ENCODE data around the gene KIF1C.

The KIF1C gene

DNA sequence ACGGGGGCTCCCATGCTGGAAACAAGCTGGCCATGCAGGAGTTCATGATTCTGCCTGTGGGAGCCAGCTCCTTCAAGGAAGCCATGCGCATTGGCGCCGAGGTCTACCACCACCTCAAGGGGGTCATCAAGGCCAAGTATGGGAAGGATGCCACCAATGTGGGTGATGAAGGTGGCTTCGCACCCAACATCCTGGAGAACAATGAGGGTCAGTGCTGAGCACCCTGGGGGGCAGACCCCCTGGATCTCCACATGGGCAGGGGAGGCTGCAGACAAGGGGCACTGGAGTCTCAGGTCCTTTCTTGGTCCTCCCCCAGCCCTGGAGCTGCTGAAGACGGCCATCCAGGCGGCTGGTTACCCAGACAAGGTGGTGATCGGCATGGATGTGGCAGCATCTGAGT lies 42.7 kb upstream of the KIF1C start:
- no peak overlapping the region for H3K9ac ChIP-seq
- no peaks in the 10 kb centered on the region for H3K27me3 ChIP-seq (ENCODE audit: control insufficient read depth, insufficient read depth, low read length)
- H3K4me1 ChIP-seq, result peaks cover 12% of the 10 kb centered on the region
- no peak overlapping the region for H2AFZ ChIP-seq
- H3K4me3 ChIP-seq (ENCODE audit: low read depth, low read length), result no peak overlapping the region
- TF ChIP-seq, protein P1, sequence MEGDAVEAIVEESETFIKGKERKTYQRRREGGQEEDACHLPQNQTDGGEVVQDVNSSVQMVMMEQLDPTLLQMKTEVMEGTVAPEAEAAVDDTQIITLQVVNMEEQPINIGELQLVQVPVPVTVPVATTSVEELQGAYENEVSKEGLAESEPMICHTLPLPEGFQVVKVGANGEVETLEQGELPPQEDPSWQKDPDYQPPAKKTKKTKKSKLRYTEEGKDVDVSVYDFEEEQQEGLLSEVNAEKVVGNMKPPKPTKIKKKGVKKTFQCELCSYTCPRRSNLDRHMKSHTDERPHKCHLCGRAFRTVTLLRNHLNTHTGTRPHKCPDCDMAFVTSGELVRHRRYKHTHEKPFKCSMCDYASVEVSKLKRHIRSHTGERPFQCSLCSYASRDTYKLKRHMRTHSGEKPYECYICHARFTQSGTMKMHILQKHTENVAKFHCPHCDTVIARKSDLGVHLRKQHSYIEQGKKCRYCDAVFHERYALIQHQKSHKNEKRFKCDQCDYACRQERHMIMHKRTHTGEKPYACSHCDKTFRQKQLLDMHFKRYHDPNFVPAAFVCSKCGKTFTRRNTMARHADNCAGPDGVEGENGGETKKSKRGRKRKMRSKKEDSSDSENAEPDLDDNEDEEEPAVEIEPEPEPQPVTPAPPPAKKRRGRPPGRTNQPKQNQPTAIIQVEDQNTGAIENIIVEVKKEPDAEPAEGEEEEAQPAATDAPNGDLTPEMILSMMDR (IDR thresholded peaks at IDR 0.05), result no peak
- H3K79me2 ChIP-seq, result no peaks in the 10 kb centered on the region
- no peak overlapping the region for H3K27ac ChIP-seq
- H3K36me3 ChIP-seq (ENCODE audit: control insufficient read depth, insufficient read depth, low read length), result no peaks in the 10 kb centered on the region
- no peak overlapping the region for H3K4me2 ChIP-seq (ENCODE audit: low read length)
- H3K9me3 ChIP-seq (ENCODE audit: control insufficient read depth, low read length), result no peaks in the 10 kb centered on the region

DNA sequence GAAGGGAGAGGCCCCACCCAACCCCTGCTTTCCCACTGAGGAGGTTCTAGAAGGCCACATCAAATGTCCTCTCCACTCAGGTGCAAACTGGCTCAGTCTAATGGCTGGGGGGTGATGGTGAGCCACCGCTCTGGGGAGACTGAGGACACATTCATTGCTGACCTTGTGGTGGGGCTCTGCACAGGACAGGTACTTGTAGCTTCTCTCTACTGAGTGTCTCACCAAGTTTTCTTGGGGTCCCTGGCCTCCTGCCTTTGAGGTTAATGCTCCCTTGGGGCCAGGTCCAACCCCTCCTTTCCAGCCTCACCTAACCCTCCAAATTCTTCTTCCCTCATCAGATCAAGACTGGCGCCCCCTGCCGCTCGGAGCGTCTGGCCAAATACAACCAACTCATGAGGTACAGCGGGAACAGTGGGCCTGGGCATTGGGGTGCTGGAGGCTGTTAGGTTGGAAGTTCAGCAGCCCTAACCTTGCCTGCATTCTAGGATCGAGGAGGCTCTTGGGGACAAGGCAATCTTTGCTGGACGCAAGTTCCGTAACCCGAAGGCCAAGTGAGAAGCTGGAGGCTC lies 41.2 kb upstream of the KIF1C start:
- H3K27ac ChIP-seq, result no peak overlapping the region
- TF ChIP-seq, protein P1 (IDR thresholded peaks at IDR 0.05), result no peak
- no peak overlapping the region for H2AFZ ChIP-seq
- H3K79me2 ChIP-seq, result peaks cover 5% of the 10 kb centered on the region
- no peaks in the 10 kb centered on the region for H3K27me3 ChIP-seq (ENCODE audit: control insufficient read depth, insufficient read depth, low read length)
- H3K4me1 ChIP-seq, result peaks cover 6% of the 10 kb centered on the region
- no peak overlapping the region for H3K4me2 ChIP-seq (ENCODE audit: low read length)
- no peak overlapping the region for H3K9ac ChIP-seq
- no peaks in the 10 kb centered on the region for H3K9me3 ChIP-seq (ENCODE audit: control insufficient read depth, low read length)
- H3K36me3 ChIP-seq (ENCODE audit: control insufficient read depth, insufficient read depth, low read length), result no peaks in the 10 kb centered on the region
- H3K4me3 ChIP-seq (ENCODE audit: low read depth, low read length), result no peak overlapping the region

DNA sequence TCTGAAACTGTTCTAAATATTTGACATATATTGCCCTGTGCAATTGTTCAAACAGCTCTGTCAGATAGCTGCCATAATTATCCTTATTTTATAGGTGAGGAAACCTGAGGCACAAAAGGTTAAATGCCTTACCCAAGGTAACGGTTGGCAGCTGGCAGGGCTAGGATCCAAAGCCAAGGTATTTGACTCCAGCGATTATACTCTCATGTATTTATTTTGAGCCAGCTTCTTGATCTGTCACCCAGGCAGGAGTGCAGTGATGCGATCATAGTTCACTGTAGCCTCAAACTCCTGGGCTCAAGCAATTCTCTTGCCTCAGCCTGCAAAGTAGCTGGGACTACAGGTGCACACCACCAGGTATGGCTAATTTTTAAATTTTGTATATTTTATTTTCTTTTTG lies 39.6 kb upstream of the KIF1C start:
- Histone ChIP-seq H3K79me2 (peaks cover 5% of the 10 kb centered on the region), H3K36me3 (ENCODE audit: control insufficient read depth, insufficient read depth, low read length) (no peaks in the 10 kb centered on the region), H3K27me3 (ENCODE audit: control insufficient read depth, insufficient read depth, low read length) (no peaks in the 10 kb centered on the region), H3K4me1 (peaks cover 6% of the 10 kb centered on the region), H3K9me3 (ENCODE audit: control insufficient read depth, low read length) (no peaks in the 10 kb centered on the region), H2AFZ (no peak overlapping the region), H3K4me2 (ENCODE audit: low read length) (no peak overlapping the region), H3K9ac (no peak overlapping the region), H3K4me3 (ENCODE audit: low read depth, low read length) (no peak overlapping the region), H3K27ac (no peak overlapping the region)
- TF ChIP-seq, protein P1 (IDR thresholded peaks at IDR 0.05), result no peak

DNA sequence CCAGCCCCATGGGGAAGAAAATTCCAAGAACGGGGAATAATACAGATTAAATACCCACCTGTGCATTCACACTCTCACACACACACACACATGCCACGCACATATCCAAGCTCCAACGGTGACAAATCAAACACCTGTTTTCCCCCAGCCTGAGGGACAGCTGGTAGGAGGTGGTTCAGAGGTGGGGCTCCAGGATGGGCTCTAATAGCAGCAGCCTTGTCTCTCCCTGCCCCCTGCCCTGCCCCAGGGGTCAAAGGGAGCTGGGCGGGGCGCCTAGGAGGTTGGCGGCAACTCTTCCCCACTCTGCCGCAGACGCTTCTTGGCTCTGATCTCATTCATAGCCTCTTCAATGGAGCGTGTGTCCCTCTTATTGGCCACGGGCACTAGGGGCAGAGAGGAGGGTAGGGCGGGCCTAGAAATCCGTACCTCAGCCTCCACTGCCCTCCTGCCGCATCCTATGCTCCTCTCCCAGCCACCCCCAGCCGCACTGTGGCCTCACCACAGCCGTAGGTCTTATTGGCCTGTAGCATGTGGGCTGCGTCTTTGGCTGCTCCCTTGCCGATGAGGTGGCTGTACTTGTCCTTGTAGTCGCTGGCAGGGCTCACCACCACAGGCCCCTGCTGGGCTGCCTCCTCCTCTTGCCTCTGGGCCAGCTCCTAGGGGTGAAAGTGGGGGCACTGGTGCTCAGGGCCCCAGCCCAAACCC lies 38.3 kb upstream of the KIF1C start:
- no peaks in the 10 kb centered on the region for H3K36me3 ChIP-seq (ENCODE audit: control insufficient read depth, insufficient read depth, low read length)
- H3K4me1 ChIP-seq, result peaks cover 6% of the 10 kb centered on the region

More for the DNA sequence above, 38.3 kb upstream of the KIF1C start:
- H3K9ac ChIP-seq, result no peak overlapping the region
- H2AFZ ChIP-seq, result no peak overlapping the region
- TF ChIP-seq, protein P1 (IDR thresholded peaks at IDR 0.05), result no peak
- no peaks in the 10 kb centered on the region for H3K27me3 ChIP-seq (ENCODE audit: control insufficient read depth, insufficient read depth, low read length)
- no peaks in the 10 kb centered on the region for H3K9me3 ChIP-seq (ENCODE audit: control insufficient read depth, low read length)
- no peak overlapping the region for H3K4me3 ChIP-seq (ENCODE audit: low read depth, low read length)
- H3K27ac ChIP-seq, result no peak overlapping the region
- H3K79me2 ChIP-seq, result peaks cover 5% of the 10 kb centered on the region
- H3K4me2 ChIP-seq (ENCODE audit: low read length), result no peak overlapping the region

All from parathyroid adenoma (tissue), 2 donors.